DMS53 (cell line): Measurements from ENCODE around the gene INTS14.
"Not testable (repeated sequence)": the region's sequence is repeated elsewhere in the genome, so short reads cannot be mapped to it uniquely, and the experiment has no call there.

Experiments used
- DNase-seq: peaks from one replicate; lab custom pipeline; 2025; lab: John Stamatoyannopoulos, UW

The INTS14 gene

GRCh38 chr15:65630760-65631159 is 19.8 kb upstream of the INTS14 start:
- no peak for DNase-seq

- DNase-seq, result no peak
Observed at GRCh38 chr15:65629548-65629947, 18.6 kb upstream of the INTS14 start.

GRCh38 chr15:65626856-65627255 is 15.9 kb upstream of the INTS14 start:
- DNase-seq, result no peak

GRCh38 chr15:65623103-65623502 is 12.2 kb upstream of the INTS14 start:
- no peak for DNase-seq

- DNase-seq, result no peak
Observed at GRCh38 chr15:65621638-65622037, 10.7 kb upstream of the INTS14 start, which contains the start of gene SLC24A1. Gene SLC24A1 (plus strand): TSS chr15:65621938. CDS start chr15:65624081, 2,143 bp downstream.

- DNase-seq, result no peak
Observed at GRCh38 chr15:65620833-65621232, 9.9 kb upstream of the INTS14 start.

- DNase-seq, result no peak
Observed at GRCh38 chr15:65619626-65620290, 8.8 kb upstream of the INTS14 start.

GRCh38 chr15:65618560-65619109 is 7.7 kb upstream of the INTS14 start:
- DNase-seq, result no peak

- DNase-seq, result not testable (repeated sequence)
Observed at GRCh38 chr15:65615887-65616286, 5.0 kb upstream of the INTS14 start.

- DNase-seq, result no peak
Observed at GRCh38 chr15:65612949-65613744, 2.2 kb upstream of the INTS14 start.

- DNase-seq, result no peak
Observed at GRCh38 chr15:65612616-65612946, 1.6 kb upstream of the INTS14 start.

GRCh38 chr15:65611888-65612615 is 1.1 kb upstream of the INTS14 start:
- peak; percentile 15 for DNase-seq

GRCh38 chr15:65603559-65603958 is 7.4 kb downstream of the INTS14 start:
- DNase-seq, result no peak

- no peak for DNase-seq
Observed at GRCh38 chr15:65603134-65603533, 7.8 kb downstream of the INTS14 start.

- no peak for DNase-seq
Observed at GRCh38 chr15:65599677-65600076, 11.3 kb downstream of the INTS14 start.

GRCh38 chr15:65598468-65598867 is 12.5 kb downstream of the INTS14 start:
- DNase-seq, result no peak

- peak; percentile 24 for DNase-seq
Observed at GRCh38 chr15:65595960-65596359, 15.0 kb downstream of the INTS14 start.

GRCh38 chr15:65587094-65587493 is 23.8 kb downstream of the INTS14 start:
- no peak for DNase-seq

GRCh38 chr15:65584241-65584640 is 26.7 kb downstream of the INTS14 start:
- no peak for DNase-seq

GRCh38 chr15:65583701-65584100 is 27.2 kb downstream of the INTS14 start:
- peak; percentile 68 for DNase-seq

- peak; percentile 34 for DNase-seq
Observed at GRCh38 chr15:65580287-65580686, 30.6 kb downstream of the INTS14 start.

- DNase-seq, result no peak
Observed at GRCh38 chr15:65579762-65580161, 31.2 kb downstream of the INTS14 start.
